NCI-H1436 treated with DMSO at 0.1 percent for 48 hours (cell line): Measurements from ENCODE around the gene GSTK1.
"Not testable (repeated sequence)": the region's sequence is repeated elsewhere in the genome, so short reads cannot be mapped to it uniquely, and the experiment has no call there.

Source experiments
- DNase-seq: peaks from one replicate; lab custom pipeline; 2025; lab: John Stamatoyannopoulos, UW

GSTK1 gene

GRCh38 chr7:143239813-143240212, 23.4 kb upstream of the GSTK1 start:
- DNase-seq, result no peak

GRCh38 chr7:143240291-143241168, 22.7 kb upstream of the GSTK1 start:
- no peak for DNase-seq

- DNase-seq, result no peak
Measured at GRCh38 chr7:143242306-143242705, 20.9 kb upstream of the GSTK1 start.

- DNase-seq, result no peak
Measured at GRCh38 chr7:143243111-143243510, 20.1 kb upstream of the GSTK1 start.

GRCh38 chr7:143243614-143244013, 19.6 kb upstream of the GSTK1 start:
- DNase-seq, result no peak

- no peak for DNase-seq
Measured at GRCh38 chr7:143244321-143244720, 18.9 kb upstream of the GSTK1 start.

- no peak for DNase-seq
Measured at GRCh38 chr7:143245123-143245522, 18.1 kb upstream of the GSTK1 start.

- no peak for DNase-seq
Measured at GRCh38 chr7:143247372-143247771, 15.9 kb upstream of the GSTK1 start.

GRCh38 chr7:143248761-143249354, 14.4 kb upstream of the GSTK1 start:
- DNase-seq, result no peak

GRCh38 chr7:143250199-143250598, 13.0 kb upstream of the GSTK1 start:
- no peak for DNase-seq

- no peak for DNase-seq
Measured at GRCh38 chr7:143250822-143251221, 12.4 kb upstream of the GSTK1 start.

GRCh38 chr7:143252006-143252405, 11.2 kb upstream of the GSTK1 start:
- DNase-seq, result no peak

GRCh38 chr7:143255564-143255963, 7.7 kb upstream of the GSTK1 start:
- DNase-seq, result no peak

- DNase-seq, result no peak
Measured at GRCh38 chr7:143256325-143256724, 6.9 kb upstream of the GSTK1 start.

- DNase-seq, result no peak
Measured at GRCh38 chr7:143256932-143257331, 6.3 kb upstream of the GSTK1 start.

GRCh38 chr7:143257501-143257900, 5.7 kb upstream of the GSTK1 start:
- no peak for DNase-seq

GRCh38 chr7:143258831-143259230, 4.4 kb upstream of the GSTK1 start:
- no peak for DNase-seq

GRCh38 chr7:143259765-143260164, 3.5 kb upstream of the GSTK1 start:
- DNase-seq, result no peak

GRCh38 chr7:143261901-143262300, 1.3 kb upstream of the GSTK1 start:
- no peak for DNase-seq

GRCh38 chr7:143264196-143264568, 941 bp downstream of the GSTK1 start:
- DNase-seq, result not testable (repeated sequence)

- no peak for DNase-seq
Measured at GRCh38 chr7:143265017-143265693, 1.9 kb downstream of the GSTK1 start.

- DNase-seq, result no peak
Measured at GRCh38 chr7:143269251-143269650, 6.0 kb downstream of the GSTK1 start.

- no peak for DNase-seq
Measured at GRCh38 chr7:143271240-143271639, 8.0 kb downstream of the GSTK1 start.
